Neural crest cell (in vitro differentiated cells): ENCODE results near the gene SPAG17. TPM values are rescaled to one million over a fixed set of nuclear protein-coding genes. Genes with fewer than 3 reads are reported as not detected.

Source experiments
- DNase-seq: peaks from one replicate; pipeline ENCODE4 v3.0.0; 2021; ENCODE audit warnings: low read depth, mixed read lengths, low spot score
- H3K27ac Mint-ChIP-seq: one replicate; pipeline ENCODE4 v1.8.0; 2021; ENCODE audit warnings: mild to moderate bottlenecking, mixed read lengths; ENCODE audit not compliant: unreplicated experiment
- H3K27me3 Mint-ChIP-seq: 2 replicates; pipeline ENCODE4 v1.8.0; 2021; ENCODE audit warnings: low read depth, mild to moderate bottlenecking, mixed read lengths
- H3K36me3 Mint-ChIP-seq: 2 replicates; pipeline ENCODE4 v1.8.0; 2021; ENCODE audit warnings: low read depth, mild to moderate bottlenecking, mixed read lengths
- H3K4me1 Mint-ChIP-seq: 2 replicates; pipeline ENCODE4 v1.8.0; 2021; ENCODE audit warnings: mixed read lengths
- H3K4me3 Mint-ChIP-seq: one replicate; pipeline ENCODE4 v1.8.0; 2021; ENCODE audit warnings: mild to moderate bottlenecking, mixed read lengths
- H3K9me3 Mint-ChIP-seq: 2 replicates; pipeline ENCODE4 v1.8.0; 2021; ENCODE audit warnings: mixed read lengths
- total RNA-seq: library from RNA; stranded (reverse); gene quantifications from 2 replicates; pipeline ENCODE4 v1.2.1, GENCODE V29; 2021
- TF ChIP-seq, protein P1 (sequence below): fragments of 200-600 bp; sonication (generic); conservative IDR thresholded peaks from 2 replicates; pipeline ENCODE4 v1.5.0; 2021; ENCODE audit warnings: antibody characterized with exemption, mild to moderate bottlenecking

SPAG17 gene
- total RNA-seq, 1 donor from 2014 or later, result 1.5 TPM

DNA sequence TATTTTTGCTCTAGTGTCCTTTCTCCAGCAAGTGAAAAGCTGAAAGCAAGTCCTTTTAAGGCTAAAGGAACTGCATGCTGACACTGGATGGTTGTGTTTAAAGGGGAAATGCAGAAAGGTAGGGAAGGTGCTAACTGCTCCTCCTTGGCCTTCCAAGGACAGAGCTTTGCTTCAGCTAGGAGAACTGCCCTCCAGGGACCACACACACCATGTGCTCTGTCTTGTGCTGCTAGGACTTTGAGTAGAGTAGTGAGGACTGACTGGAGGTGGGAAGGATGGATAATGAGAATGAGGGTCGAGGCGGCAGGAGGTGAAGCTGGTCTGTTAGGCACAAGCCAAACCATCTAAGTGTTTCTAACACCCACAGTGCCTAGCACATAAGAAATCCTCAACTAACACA is 177.6 kb downstream of the SPAG17 start:
- Mint-ChIP-seq H3K9me3 (peaks cover 2% of the 10 kb centered on the region), H3K4me3 (no peak overlapping the region), H3K27me3 (no peaks in the 10 kb centered on the region), H3K27ac (no peak overlapping the region), H3K4me1 (no peaks in the 10 kb centered on the region), H3K36me3 (peaks cover 2% of the 10 kb centered on the region)
- DNase-seq, result no peak
- TF ChIP-seq, protein P1, sequence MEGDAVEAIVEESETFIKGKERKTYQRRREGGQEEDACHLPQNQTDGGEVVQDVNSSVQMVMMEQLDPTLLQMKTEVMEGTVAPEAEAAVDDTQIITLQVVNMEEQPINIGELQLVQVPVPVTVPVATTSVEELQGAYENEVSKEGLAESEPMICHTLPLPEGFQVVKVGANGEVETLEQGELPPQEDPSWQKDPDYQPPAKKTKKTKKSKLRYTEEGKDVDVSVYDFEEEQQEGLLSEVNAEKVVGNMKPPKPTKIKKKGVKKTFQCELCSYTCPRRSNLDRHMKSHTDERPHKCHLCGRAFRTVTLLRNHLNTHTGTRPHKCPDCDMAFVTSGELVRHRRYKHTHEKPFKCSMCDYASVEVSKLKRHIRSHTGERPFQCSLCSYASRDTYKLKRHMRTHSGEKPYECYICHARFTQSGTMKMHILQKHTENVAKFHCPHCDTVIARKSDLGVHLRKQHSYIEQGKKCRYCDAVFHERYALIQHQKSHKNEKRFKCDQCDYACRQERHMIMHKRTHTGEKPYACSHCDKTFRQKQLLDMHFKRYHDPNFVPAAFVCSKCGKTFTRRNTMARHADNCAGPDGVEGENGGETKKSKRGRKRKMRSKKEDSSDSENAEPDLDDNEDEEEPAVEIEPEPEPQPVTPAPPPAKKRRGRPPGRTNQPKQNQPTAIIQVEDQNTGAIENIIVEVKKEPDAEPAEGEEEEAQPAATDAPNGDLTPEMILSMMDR, result no peak

DNA sequence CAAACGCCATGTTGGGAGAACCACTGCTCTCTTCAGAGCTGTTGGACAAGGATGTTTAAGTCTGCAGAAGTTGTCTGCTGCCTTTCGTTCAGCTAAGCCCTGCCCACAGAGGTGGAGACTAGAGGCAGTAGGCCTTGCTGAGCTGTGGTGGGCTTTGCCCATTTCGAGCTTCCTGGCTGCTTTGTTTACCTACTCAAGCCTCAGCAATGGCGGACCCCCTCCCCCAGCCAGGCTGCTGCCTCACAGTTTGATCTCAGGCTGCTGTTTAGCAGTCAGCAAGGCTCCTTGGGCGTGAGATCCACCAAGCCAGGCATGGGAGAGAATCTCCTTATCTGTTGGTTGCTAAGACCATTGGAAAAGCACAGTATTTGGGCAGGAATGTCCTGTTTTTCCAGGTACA is 180.7 kb downstream of the SPAG17 start:
- H3K27ac Mint-ChIP-seq, result no peak overlapping the region
- TF ChIP-seq, protein P1, result no peak
- DNase-seq, result no peak
- H3K4me3 Mint-ChIP-seq, result no peak overlapping the region
- H3K36me3 Mint-ChIP-seq, result peaks cover 2% of the 10 kb centered on the region
- H3K27me3 Mint-ChIP-seq, result no peaks in the 10 kb centered on the region
- H3K9me3 Mint-ChIP-seq, result peaks cover 3% of the 10 kb centered on the region
- H3K4me1 Mint-ChIP-seq, result no peaks in the 10 kb centered on the region

- H3K36me3 Mint-ChIP-seq, result no peaks in the 10 kb centered on the region
- no peaks in the 10 kb centered on the region for H3K9me3 Mint-ChIP-seq
- no peak overlapping the region for H3K27ac Mint-ChIP-seq
- H3K27me3 Mint-ChIP-seq, result no peaks in the 10 kb centered on the region
- no peak overlapping the region for H3K4me3 Mint-ChIP-seq
- DNase-seq, result no peak
- H3K4me1 Mint-ChIP-seq, result no peaks in the 10 kb centered on the region
- TF ChIP-seq, protein P1, result no peak
Observed at GRCh38 chr1:117985973-117986372, 199.1 kb downstream of the SPAG17 start.

DNA sequence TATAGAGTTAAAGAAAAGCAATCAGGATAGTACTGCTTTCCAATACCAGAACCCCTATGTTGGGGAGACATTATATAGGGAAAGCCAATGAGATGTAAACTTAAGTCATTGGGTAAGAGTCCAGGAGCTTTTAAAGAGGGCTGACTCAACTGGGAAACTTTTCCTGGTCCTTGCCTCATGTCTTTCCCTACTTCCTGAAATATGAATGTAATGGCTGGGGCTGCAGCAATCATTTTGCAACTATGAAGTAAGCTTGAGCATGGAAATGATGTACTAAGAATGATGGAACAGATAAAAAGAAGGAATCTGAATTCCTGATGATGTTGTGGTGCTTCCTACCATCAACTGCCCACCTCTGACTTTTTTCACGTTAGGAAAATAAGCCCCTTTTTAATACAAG is 199.8 kb downstream of the SPAG17 start:
- no peak for DNase-seq
- Mint-ChIP-seq H3K9me3 (no peaks in the 10 kb centered on the region), H3K4me1 (no peaks in the 10 kb centered on the region), H3K27me3 (no peaks in the 10 kb centered on the region), H3K27ac (no peak overlapping the region), H3K36me3 (no peaks in the 10 kb centered on the region), H3K4me3 (no peak overlapping the region)
- TF ChIP-seq, protein P1, result no peak

DNA sequence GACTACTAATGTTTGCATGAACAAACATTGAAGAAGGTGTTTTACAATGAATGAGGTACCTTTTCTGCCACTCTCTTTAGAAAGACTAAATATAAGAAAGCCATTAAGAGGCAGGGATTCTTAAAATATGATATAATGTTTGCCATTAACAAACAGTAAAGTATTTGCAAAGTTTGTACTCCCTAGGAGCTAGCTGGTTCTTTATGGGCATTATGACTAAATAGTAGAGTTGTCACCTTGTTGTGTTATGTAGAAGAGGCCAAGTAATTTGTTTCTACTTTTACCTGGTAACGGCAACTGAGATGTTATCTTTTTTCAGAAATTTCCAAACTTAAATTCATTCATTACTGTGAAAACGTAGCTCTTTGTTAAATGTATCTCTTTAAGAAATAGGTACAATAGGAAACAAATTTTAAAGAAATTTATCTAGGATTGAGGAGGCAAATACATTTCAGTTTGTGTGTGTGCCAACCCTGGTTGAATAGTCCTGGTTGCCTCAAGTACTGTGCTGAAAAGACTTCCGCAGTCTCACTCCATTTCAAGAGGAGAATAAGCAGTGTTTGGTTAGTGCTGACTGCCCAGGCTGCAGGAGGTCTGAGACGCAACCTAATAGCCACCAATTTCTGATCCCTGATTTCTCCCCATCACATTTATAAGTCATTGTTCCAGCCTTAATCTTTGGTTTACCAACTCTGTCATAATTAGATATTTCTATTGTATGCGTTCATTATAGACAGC is 203.4 kb downstream of the SPAG17 start:
- TF ChIP-seq, protein P1, result no peak

More for the DNA sequence above, 203.4 kb downstream of the SPAG17 start:
- H3K9me3 Mint-ChIP-seq, result no peaks in the 10 kb centered on the region
- no peaks in the 10 kb centered on the region for H3K27me3 Mint-ChIP-seq
- H3K4me1 Mint-ChIP-seq, result no peaks in the 10 kb centered on the region
- H3K36me3 Mint-ChIP-seq, result no peaks in the 10 kb centered on the region
- H3K27ac Mint-ChIP-seq, result no peak overlapping the region
- no peak for DNase-seq
- no peak overlapping the region for H3K4me3 Mint-ChIP-seq
